Thyroid gland (tissue), 4 donors: Measurements from ENCODE around the gene IRF7.

Experiments
- POLR2A ChIP-seq, 2 donors: fragments of 450-650 bp; IDR thresholded peaks; one replicate each; pipeline ENCODE4 v1.6.1; 2017; ENCODE audit warnings: antibody characterized with exemption in 2 of 2, mild to moderate bottlenecking in 2 of 2, moderate library complexity in 1 of 2
- TF ChIP-seq, protein P1 (sequence below), 6 experiments: fragments of 200-600 bp in 3 of 6; fragments of 450-650 bp in 3 of 6; sonication (generic) in 3 of 6; IDR thresholded peaks; one replicate each; pipeline ENCODE4 v1.5.1; 2016 to 2019; ENCODE audit warnings: antibody characterized with exemption in 6 of 6, mild to moderate bottlenecking in 2 of 6, inconsistent platforms in 1 of 6, moderate library complexity in 1 of 6

DNA sequence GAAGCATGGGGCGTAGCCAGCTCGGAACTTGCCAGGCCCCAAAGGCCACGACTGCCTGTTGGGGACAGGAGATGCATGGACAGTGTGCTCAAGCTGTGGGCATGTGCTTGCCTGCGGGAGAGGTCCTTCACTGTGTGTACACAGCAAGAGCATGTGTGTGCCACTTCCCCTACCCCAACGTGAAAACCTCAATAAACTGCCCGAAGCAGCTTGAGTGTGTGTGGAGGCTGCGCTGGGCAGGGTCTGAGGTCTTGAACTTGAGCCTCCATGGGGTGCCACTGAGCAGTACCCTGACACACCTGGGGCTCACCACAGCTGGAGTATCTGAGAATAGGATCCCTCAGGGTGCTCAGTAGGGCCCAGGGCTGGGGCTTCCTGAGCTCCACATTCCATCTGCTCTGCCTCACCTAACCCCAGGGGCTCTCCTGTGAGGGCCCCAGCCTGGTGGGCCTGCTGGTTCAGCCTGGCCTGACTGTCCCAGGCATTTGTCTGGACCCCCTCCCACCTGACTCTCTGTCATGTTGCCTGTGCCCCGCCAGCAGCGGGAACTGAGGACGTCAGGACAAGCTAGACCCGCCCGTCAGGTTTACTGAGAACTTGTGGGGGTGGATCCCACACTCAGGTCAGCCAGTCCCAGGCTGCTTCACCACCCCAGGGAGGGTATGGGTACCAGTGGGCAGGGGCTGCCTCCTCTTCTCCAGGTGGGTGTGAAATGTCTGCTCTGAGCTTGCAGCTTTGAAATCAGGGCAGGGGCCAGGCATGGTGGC lies 51.8 kb downstream of the IRF7 start:
- TF ChIP-seq POLR2A (IDR thresholded peaks at IDR 0.05) = no peak
- TF ChIP-seq, protein P1, sequence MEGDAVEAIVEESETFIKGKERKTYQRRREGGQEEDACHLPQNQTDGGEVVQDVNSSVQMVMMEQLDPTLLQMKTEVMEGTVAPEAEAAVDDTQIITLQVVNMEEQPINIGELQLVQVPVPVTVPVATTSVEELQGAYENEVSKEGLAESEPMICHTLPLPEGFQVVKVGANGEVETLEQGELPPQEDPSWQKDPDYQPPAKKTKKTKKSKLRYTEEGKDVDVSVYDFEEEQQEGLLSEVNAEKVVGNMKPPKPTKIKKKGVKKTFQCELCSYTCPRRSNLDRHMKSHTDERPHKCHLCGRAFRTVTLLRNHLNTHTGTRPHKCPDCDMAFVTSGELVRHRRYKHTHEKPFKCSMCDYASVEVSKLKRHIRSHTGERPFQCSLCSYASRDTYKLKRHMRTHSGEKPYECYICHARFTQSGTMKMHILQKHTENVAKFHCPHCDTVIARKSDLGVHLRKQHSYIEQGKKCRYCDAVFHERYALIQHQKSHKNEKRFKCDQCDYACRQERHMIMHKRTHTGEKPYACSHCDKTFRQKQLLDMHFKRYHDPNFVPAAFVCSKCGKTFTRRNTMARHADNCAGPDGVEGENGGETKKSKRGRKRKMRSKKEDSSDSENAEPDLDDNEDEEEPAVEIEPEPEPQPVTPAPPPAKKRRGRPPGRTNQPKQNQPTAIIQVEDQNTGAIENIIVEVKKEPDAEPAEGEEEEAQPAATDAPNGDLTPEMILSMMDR (IDR thresholded peaks at IDR 0.05) = no peak
